Omental fat pad (tissue), 4 donors: Measurements from ENCODE around the gene FIP1L1. TPM values are rescaled to one million over a fixed set of nuclear protein-coding genes. Genes with fewer than 3 reads are reported as not detected.

Experiments used
- ATAC-seq: fragments of 150-250 bp; one replicate; pipeline ENCODE4 v1.9.1; 2016; ENCODE audit warnings: mild to moderate bottlenecking, moderate library complexity; ENCODE audit not compliant: low FRiP score
- DNase-seq: peaks from one replicate; pipeline ENCODE4 v3.0.0-alpha.2; 2019; ENCODE audit warnings: low spot score
- total RNA-seq, 4 donors: library from RNA; depleted of rRNA; stranded (reverse); fragments of >200 nt; gene quantifications; one replicate each; pipeline ENCODE4 v1.1.0, GENCODE V29; 2016
- TF ChIP-seq, protein P1 (sequence below), 3 donors: fragments of 450-650 bp; IDR thresholded peaks; one replicate each; pipeline ENCODE4 v1.5.1; 2016 to 2017; ENCODE audit warnings: antibody characterized with exemption in 3 of 3, mild to moderate bottlenecking in 3 of 3, moderate library complexity in 2 of 3

FIP1L1 gene
- total RNA-seq, 4 donors from 2014 or later = 31.6 to 51.4 (median 38.7) TPM

- ATAC-seq = no peak
- no peak for DNase-seq
- TF ChIP-seq, protein P1, sequence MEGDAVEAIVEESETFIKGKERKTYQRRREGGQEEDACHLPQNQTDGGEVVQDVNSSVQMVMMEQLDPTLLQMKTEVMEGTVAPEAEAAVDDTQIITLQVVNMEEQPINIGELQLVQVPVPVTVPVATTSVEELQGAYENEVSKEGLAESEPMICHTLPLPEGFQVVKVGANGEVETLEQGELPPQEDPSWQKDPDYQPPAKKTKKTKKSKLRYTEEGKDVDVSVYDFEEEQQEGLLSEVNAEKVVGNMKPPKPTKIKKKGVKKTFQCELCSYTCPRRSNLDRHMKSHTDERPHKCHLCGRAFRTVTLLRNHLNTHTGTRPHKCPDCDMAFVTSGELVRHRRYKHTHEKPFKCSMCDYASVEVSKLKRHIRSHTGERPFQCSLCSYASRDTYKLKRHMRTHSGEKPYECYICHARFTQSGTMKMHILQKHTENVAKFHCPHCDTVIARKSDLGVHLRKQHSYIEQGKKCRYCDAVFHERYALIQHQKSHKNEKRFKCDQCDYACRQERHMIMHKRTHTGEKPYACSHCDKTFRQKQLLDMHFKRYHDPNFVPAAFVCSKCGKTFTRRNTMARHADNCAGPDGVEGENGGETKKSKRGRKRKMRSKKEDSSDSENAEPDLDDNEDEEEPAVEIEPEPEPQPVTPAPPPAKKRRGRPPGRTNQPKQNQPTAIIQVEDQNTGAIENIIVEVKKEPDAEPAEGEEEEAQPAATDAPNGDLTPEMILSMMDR (IDR thresholded peaks at IDR 0.05) = no peak
Measured at GRCh38 chr4:53354012-53354722, 23.3 kb upstream of the FIP1L1 start.

GRCh38 chr4:53355930-53356521, 21.4 kb upstream of the FIP1L1 start:
- no peak for DNase-seq
- no peak for ATAC-seq
- TF ChIP-seq, protein P1 (IDR thresholded peaks at IDR 0.05) = no peak

DNA sequence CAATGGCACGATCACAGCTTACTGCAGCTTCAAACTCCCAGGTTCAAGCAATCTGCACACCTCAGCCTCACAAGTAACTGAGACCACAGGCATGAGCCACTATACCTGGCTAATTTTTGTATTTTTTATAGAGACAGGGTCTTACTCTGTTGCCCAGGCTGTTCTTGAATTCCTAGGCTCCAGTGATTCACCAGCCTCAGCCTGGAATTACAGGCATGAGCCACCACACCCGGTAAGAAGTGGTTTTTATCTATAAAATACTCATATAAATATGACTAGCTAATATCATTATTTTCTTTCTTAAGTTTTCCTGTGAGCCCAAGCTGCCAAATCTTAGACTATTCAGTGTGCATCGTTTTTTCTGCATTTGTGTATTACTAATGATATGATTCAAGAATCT, 16.0 kb upstream of the FIP1L1 start:
- no peak for DNase-seq
- peak; percentile 29 for ATAC-seq
- TF ChIP-seq, protein P1 (IDR thresholded peaks at IDR 0.05) = no peak

GRCh38 chr4:53362093-53362492, 15.3 kb upstream of the FIP1L1 start:
- ATAC-seq = no peak
- no peak for DNase-seq
- TF ChIP-seq, protein P1 (IDR thresholded peaks at IDR 0.05) = no peak

DNA sequence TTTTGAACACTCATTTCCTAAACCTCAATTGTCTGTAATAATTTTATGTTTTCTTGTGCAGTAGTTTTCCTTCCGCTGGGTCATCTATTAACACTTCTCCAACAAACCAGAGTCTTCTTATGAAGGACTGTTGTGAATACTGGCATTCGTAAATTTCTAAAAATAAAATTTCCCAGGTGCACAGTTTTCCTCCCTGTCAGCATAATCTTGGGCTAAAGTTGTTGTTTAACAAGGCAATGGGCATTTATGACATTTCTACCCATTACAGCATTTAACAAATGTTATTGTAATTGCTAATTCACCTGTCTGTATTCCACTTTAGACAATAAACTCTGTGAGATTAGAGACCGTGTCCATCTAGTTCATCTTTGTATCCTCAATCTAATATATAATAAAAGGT, 12.8 kb upstream of the FIP1L1 start:
- ATAC-seq (no peak), DNase-seq (no peak)
- TF ChIP-seq, protein P1 (IDR thresholded peaks at IDR 0.05) = no peak

DNA sequence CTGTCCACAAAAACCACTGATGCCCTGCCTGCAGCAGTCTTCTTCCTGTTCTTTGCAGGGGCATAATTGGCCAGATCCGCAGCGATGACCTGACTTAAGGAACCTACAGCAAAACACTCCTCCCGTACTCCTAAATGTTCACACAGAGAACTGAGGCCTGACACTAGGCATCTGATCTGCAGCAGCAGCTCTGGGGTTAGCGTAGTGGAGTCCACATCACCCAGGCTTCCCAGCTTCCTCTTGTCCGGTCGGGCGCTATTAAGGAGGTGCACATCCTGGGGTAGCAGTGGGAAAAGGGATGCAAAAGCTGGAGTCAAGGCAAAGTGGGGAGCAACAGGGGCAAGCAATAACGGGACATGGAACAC, 12.3 kb upstream of the FIP1L1 start:
- ATAC-seq (peak; percentile 8), DNase-seq (no peak)
- TF ChIP-seq, protein P1 (IDR thresholded peaks at IDR 0.05) = no peak
